GM23248 (cell line): ENCODE measurements around the gene TBXAS1.

Source experiments
- EZH2 ChIP-seq: fragments of 200-600 bp; sonication (generic); IDR thresholded peaks from 2 replicates; pipeline ENCODE4 v1.6.1; 2018; ENCODE audit warnings: antibody characterized with exemption, mild to moderate bottlenecking; ENCODE audit not compliant: insufficient read depth, poor library complexity, severe bottlenecking
- EZH2phosphoT487 ChIP-seq: fragments of 200-600 bp; sonication (generic); IDR thresholded peaks from 2 replicates; pipeline ENCODE4 v1.6.1; 2018; ENCODE audit warnings: antibody characterized with exemption, moderate library complexity, mild to moderate bottlenecking, low read depth; ENCODE audit not compliant: insufficient read depth

GRCh38 chr7:140059273-140060242 lies 230.5 kb downstream of the TBXAS1 start:
- TF ChIP-seq EZH2phosphoT487 (no peak), EZH2 (no peak)
